K562 (cell line): Measurements from ENCODE around the gene GRWD1. TPM values are rescaled to one million over a fixed set of nuclear protein-coding genes. Genes with fewer than 3 reads are reported as not detected.
A peak's percentile ranks its signal among the peaks of the same experiment; 100 is the strongest.

Experiments
- DDX20 ChIP-seq: fragments of 450-650 bp; IDR thresholded peaks from 2 replicates; pipeline ENCODE4 v1.6.1; 2016; ENCODE audit warnings: missing genetic modification characterization, low read depth, mild to moderate bottlenecking, missing compliant biosample characterization, moderate library complexity
- ESRRA ChIP-seq: fragments of 450-650 bp; IDR thresholded peaks from 2 replicates; pipeline ENCODE4 v1.6.1; 2014; ENCODE audit warnings: low read depth, mild to moderate bottlenecking, moderate library complexity, borderline replicate concordance
- FOXJ3 ChIP-seq: sonication (generic); formaldehyde crosslinking; IDR thresholded peaks from 2 replicates; pipeline ENCODE4 v1.4.0; 2020; ENCODE audit warnings: mild to moderate bottlenecking, missing genetic modification reagents
- FOXP1 ChIP-seq: sonication (generic); formaldehyde crosslinking; IDR thresholded peaks from 2 replicates; pipeline ENCODE4 v1.8.0; 2022; ENCODE audit warnings: mild to moderate bottlenecking, missing genetic modification reagents
- GATAD2B ChIP-seq: fragments of 450-650 bp; IDR thresholded peaks from 2 replicates; pipeline ENCODE4 v1.6.1; 2017; ENCODE audit warnings: mild to moderate bottlenecking, borderline replicate concordance
- HSF4 ChIP-seq: fragments of 250-450 bp; sonication (Bioruptor Pico); IDR thresholded peaks from 2 replicates; pipeline ENCODE4 v2.1.2; 2022; ENCODE audit warnings: mild to moderate bottlenecking, moderate library complexity, borderline replicate concordance
- KDM5B ChIP-seq: fragments of 200-600 bp; sonication (generic); IDR thresholded peaks from 2 replicates; pipeline ENCODE4 v1.6.1; 2012; ENCODE audit warnings: low read depth, mild to moderate bottlenecking, moderate library complexity, low read length, control low read depth, inconsistent platforms; ENCODE audit not compliant: insufficient replicate concordance
- MECOM ChIP-seq: fragments of 250-450 bp; sonication (Bioruptor Pico); IDR thresholded peaks from 2 replicates; pipeline ENCODE4 v1.8.0; 2022; ENCODE audit warnings: inconsistent platforms
- POLR2A ChIP-seq: fragments of 450-650 bp; conservative IDR thresholded peaks from 2 replicates; pipeline ENCODE4 v1.6.1; 2016
- POLR3A ChIP-seq: IDR thresholded peaks from 2 replicates; pipeline ENCODE4 v1.6.1; 2011; ENCODE audit warnings: borderline replicate concordance, mild to moderate bottlenecking, moderate library complexity; ENCODE audit not compliant: insufficient read length, insufficient read depth; ENCODE audit errors: extremely low read depth
- PTBP1 ChIP-seq: fragments of 200-400 bp; formaldehyde crosslinking; IDR thresholded peaks from 2 replicates; pipeline ENCODE4 v1.6.1; 2017; ENCODE audit warnings: low read depth, low read length
- RB1 ChIP-seq: fragments of 450-650 bp; IDR thresholded peaks from 2 replicates; pipeline ENCODE4 v1.6.1; 2017; ENCODE audit warnings: low read depth, mild to moderate bottlenecking
- RBM14 ChIP-seq: fragments of 200-400 bp; formaldehyde crosslinking; IDR thresholded peaks from 2 replicates; pipeline ENCODE4 v1.6.1; 2018; ENCODE audit warnings: low read depth, mild to moderate bottlenecking, low read length, moderate library complexity, borderline replicate concordance; ENCODE audit not compliant: insufficient read depth
- SAFB2 ChIP-seq: fragments of 200-400 bp; formaldehyde crosslinking; IDR thresholded peaks from 2 replicates; pipeline ENCODE4 v1.6.1; 2018; ENCODE audit warnings: borderline replicate concordance, low read length, low read depth, moderate library complexity; ENCODE audit not compliant: severe bottlenecking
- SETDB1 ChIP-seq: IDR thresholded peaks from one replicate; pipeline ENCODE4 v1.6.1; 2012; ENCODE audit warnings: low read length, control low read depth, inconsistent platforms
- SRSF3 ChIP-seq: fragments of 200-400 bp; formaldehyde crosslinking; IDR thresholded peaks from 2 replicates; pipeline ENCODE4 v1.6.1; 2016; ENCODE audit warnings: mild to moderate bottlenecking, low read length, moderate library complexity; ENCODE audit not compliant: insufficient read depth
- ZNF134 ChIP-seq: fragments of 250-450 bp; sonication (Bioruptor Pico); conservative IDR thresholded peaks from 2 replicates; pipeline ENCODE4 v1.4.0; 2020
- ZNF232 ChIP-seq: sonication (generic); formaldehyde crosslinking; IDR thresholded peaks from 2 replicates; pipeline ENCODE4 v1.8.0; 2022; ENCODE audit warnings: mild to moderate bottlenecking, missing genetic modification reagents
- ZNF431 ChIP-seq: sonication (generic); formaldehyde crosslinking; IDR thresholded peaks from 2 replicates; pipeline ENCODE4 v1.8.0; 2022; ENCODE audit warnings: mild to moderate bottlenecking, missing genetic modification reagents
- ZNF445 ChIP-seq: fragments of 250-450 bp; sonication (Bioruptor Pico); IDR thresholded peaks from 2 replicates; pipeline ENCODE4 v1.4.0; 2020; ENCODE audit warnings: low read depth, mild to moderate bottlenecking, moderate library complexity
- polyA plus RNA-seq, 8 experiments: library from polyadenylated mRNA; depleted of rRNA in 4 of 8; stranded (reverse) in 5 of 8; unstranded in 3 of 8; fragments of >200 nt; fragmentation: Nextera tagmentation in 2 of 8; fragmentation: Illumina TruSeq in 1 of 8; extraction: Ambion mirVana in 2 of 8; extraction: Trizol in 1 of 8; gene quantifications; 2 replicates each; pipeline versions ENCODE4 v1.2.1 to v1.2.3, GENCODE V29; 2011 to 2014; ENCODE audit warnings: inconsistent platforms in 1 of 8, missing spikeins in 1 of 8
- total RNA-seq, 7 experiments: library from RNA; depleted of rRNA in 6 of 7; stranded (reverse); fragments of >200 nt in 6 of 7; fragmentation: Illumina TruSeq in 2 of 7; extraction: Trizol in 2 of 7; gene quantifications; 2 replicates each; pipeline versions ENCODE4 v1.2.1 to v1.2.3, GENCODE V29; 2011 to 2021; ENCODE audit warnings: low replicate concordance in 1 of 7
- TF ChIP-seq, protein P1 (sequence below): fragments of 450-650 bp; formaldehyde crosslinking; conservative IDR thresholded peaks from 2 replicates; pipeline ENCODE4 v1.4.0; 2022; ENCODE audit warnings: mild to moderate bottlenecking, missing genetic modification characterization
- TF ChIP-seq, protein P2 (sequence below): sonication (generic); formaldehyde crosslinking; IDR thresholded peaks from 2 replicates; pipeline ENCODE4 v1.8.0; 2022; ENCODE audit warnings: missing genetic modification reagents, mild to moderate bottlenecking, borderline replicate concordance
- TF ChIP-seq, protein P3 (sequence below): fragments of 250-450 bp; sonication (Bioruptor Pico); IDR thresholded peaks from 2 replicates; pipeline ENCODE4 v1.5.0; 2020; ENCODE audit warnings: mild to moderate bottlenecking, borderline replicate concordance
- TF ChIP-seq, protein P4 (sequence below): sonication (generic); formaldehyde crosslinking; IDR thresholded peaks from 2 replicates; pipeline ENCODE4 v1.8.1; 2023; ENCODE audit warnings: mild to moderate bottlenecking, missing genetic modification reagents, moderate library complexity

The GRWD1 gene
- total and polyA plus RNA-seq, 9 of the 15 experiments (the other 6 are each of a cell fraction or from before 2014, with no cell fraction given) = 1.5 to 87.2 (median 24.5) TPM

DNA sequence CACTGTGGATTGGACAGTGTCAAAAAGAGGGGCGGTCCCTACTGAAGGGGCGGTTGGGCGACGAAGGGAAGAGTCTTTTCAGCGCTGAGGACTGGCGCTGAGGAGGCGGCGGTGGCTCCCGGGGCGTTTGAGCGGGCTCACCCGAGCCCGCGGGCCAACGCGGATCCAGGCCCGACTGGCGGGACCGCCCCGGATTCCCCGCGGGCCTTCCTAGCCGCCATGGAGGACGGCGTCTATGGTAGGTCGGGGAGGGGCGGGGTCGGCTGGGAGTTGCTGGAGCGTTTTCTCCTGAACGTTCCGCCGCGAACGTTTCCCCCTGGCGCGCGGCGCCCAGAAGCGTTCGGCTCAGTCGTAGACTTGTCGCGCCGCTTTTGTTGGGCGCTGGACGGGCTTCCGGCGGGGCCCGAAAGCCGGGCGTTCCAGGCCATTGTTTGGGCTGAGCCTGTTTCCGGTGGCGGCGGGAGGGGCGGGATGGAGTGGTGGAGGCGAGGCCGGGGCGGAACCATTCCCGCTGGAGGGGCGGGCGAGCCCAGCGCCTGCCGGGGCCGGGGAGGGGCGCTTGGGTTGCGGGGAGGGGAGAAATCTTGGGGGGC, 23.6 kb downstream of the GRWD1 start, which contains the start of gene CYTH2 (continued):
- no peak for TF ChIP-seq ZNF431 (CRISPR knock-in tag)
- no peak for TF ChIP-seq HSF4
- TF ChIP-seq SETDB1 = no peak
- TF ChIP-seq SRSF3 = no peak
- TF ChIP-seq MECOM = no peak
- TF ChIP-seq GATAD2B = no peak; the same call in 1 of the 2 replicates
- no peak for TF ChIP-seq DDX20 (tag)
- TF ChIP-seq POLR3A = no peak
- TF ChIP-seq ZNF445 = no peak
- TF ChIP-seq FOXJ3 (CRISPR knock-in tag) = no peak
- TF ChIP-seq, protein P1, sequence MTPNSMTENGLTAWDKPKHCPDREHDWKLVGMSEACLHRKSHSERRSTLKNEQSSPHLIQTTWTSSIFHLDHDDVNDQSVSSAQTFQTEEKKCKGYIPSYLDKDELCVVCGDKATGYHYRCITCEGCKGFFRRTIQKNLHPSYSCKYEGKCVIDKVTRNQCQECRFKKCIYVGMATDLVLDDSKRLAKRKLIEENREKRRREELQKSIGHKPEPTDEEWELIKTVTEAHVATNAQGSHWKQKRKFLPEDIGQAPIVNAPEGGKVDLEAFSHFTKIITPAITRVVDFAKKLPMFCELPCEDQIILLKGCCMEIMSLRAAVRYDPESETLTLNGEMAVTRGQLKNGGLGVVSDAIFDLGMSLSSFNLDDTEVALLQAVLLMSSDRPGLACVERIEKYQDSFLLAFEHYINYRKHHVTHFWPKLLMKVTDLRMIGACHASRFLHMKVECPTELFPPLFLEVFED (CRISPR knock-in tag) = 0 out of 2 replicates have a peak, but pooled peaks have one; percentile 55
- peak; percentile 97 for TF ChIP-seq POLR2A
- TF ChIP-seq, protein P2, sequence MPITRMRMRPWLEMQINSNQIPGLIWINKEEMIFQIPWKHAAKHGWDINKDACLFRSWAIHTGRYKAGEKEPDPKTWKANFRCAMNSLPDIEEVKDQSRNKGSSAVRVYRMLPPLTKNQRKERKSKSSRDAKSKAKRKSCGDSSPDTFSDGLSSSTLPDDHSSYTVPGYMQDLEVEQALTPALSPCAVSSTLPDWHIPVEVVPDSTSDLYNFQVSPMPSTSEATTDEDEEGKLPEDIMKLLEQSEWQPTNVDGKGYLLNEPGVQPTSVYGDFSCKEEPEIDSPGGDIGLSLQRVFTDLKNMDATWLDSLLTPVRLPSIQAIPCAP = no peak
- peak; percentile 82 for TF ChIP-seq RB1
- TF ChIP-seq KDM5B = peak; percentile 95
- TF ChIP-seq, protein P3, sequence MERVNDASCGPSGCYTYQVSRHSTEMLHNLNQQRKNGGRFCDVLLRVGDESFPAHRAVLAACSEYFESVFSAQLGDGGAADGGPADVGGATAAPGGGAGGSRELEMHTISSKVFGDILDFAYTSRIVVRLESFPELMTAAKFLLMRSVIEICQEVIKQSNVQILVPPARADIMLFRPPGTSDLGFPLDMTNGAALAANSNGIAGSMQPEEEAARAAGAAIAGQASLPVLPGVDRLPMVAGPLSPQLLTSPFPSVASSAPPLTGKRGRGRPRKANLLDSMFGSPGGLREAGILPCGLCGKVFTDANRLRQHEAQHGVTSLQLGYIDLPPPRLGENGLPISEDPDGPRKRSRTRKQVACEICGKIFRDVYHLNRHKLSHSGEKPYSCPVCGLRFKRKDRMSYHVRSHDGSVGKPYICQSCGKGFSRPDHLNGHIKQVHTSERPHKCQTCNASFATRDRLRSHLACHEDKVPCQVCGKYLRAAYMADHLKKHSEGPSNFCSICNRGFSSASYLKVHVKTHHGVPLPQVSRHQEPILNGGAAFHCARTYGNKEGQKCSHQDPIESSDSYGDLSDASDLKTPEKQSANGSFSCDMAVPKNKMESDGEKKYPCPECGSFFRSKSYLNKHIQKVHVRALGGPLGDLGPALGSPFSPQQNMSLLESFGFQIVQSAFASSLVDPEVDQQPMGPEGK (CRISPR knock-in tag) = no peak
- TF ChIP-seq PTBP1 = no peak
- TF ChIP-seq ZNF232 (CRISPR knock-in tag) = 0 out of 2 replicates have a peak, but pooled peaks have one; percentile 59
- TF ChIP-seq RBM14 = no peak
- TF ChIP-seq, protein P4, sequence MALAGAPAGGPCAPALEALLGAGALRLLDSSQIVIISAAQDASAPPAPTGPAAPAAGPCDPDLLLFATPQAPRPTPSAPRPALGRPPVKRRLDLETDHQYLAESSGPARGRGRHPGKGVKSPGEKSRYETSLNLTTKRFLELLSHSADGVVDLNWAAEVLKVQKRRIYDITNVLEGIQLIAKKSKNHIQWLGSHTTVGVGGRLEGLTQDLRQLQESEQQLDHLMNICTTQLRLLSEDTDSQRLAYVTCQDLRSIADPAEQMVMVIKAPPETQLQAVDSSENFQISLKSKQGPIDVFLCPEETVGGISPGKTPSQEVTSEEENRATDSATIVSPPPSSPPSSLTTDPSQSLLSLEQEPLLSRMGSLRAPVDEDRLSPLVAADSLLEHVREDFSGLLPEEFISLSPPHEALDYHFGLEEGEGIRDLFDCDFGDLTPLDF (CRISPR knock-in tag) = peak; percentile 37; the same call in 1 of the 2 replicates
- TF ChIP-seq SAFB2 = no peak
- no peak for TF ChIP-seq ESRRA
- no peak for TF ChIP-seq ZNF134 (CRISPR knock-in tag)
- TF ChIP-seq FOXP1 (CRISPR knock-in tag) = peak; percentile 66; the same call in 1 of the 2 replicates
